GM19452 (cell line): ENCODE data around the gene LTC4S.

ENCODE experiments used
- ATAC-seq: cut with Tn5 transposase; IDR thresholded peaks from one replicate; pipeline ENCODE4 v1.9.1; 2021; ENCODE audit not compliant: unreplicated experiment

Gene LTC4S

DNA sequence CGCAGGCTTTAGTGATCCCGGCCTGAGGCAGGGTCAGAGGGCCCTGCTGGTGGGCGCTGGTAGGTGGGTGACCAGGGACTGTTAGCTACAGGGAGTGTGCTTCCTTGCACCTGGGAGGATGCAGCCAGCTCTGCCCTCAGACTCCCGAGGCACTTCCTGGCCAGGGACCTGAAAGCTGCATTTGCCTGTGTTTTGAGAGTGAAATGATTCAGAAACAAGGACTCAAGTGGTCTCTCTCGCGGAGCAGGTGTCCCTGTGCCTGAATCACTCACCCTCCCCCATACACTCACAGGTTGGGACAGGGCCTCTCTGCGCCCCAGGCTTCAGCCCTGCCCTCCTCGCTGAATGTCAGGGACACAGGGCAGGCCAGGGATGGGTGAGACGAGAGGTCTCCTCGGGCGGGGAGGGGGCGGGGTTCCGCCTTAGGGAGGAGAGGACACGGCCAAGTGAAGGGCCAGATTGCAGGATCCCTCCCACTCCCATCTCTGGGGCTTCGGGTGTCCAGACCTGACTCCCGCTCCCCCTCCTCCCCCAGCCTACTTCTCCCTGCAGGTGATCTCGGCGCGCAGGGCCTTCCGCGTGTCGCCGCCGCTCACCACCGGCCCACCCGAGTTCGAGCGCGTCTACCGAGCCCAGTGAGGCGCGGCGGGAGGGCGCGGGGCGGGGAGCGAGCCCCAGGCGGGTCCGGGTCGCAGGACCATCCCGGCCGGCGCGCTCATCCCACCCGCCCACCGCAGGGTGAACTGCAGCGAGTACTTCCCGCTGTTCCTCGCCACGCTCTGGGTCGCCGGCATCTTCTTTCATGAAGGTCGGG is 1.5 kb downstream of the LTC4S start:
- ATAC-seq = peak; percentile 3

DNA sequence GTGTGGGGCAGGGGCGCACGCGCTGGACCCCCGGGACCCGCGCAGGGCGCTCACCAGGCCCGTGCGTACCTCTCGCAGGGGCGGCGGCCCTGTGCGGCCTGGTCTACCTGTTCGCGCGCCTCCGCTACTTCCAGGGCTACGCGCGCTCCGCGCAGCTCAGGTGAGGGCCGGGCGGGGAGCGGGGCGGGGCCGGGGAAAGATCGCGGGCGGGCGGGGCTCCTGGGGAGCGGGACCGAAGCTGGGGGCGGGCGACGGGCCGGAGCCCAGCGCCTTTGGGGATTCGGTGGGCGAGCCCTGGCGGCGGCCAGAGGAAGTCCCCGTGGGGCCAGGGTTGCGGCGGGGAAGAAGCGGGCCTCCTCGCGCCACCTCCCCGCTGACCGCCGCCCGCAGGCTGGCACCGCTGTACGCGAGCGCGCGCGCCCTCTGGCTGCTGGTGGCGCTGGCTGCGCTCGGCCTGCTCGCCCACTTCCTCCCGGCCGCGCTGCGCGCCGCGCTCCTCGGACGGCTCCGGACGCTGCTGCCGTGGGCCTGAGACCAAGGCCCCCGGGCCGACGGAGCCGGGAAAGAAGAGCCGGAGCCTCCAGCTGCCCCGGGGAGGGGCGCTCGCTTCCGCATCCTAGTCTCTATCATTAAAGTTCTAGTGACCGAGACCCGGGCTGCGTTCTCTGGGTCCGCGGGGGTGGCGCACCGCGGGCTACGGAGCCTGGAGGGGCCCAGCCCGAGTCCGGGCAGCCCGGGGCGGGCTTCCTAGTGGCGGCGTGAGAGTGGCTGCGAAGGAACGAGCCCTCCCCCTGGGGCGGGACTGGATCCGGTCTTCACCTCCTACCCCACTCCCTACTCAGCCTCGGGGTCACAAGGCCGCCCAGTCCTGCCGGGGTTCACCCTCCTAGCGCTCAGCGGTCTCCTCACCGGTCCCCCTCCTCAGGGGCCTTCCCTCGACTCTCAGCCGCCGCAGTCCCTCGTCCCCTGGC is 2.4 kb downstream of the LTC4S start:
- ATAC-seq = peak; percentile 80

DNA sequence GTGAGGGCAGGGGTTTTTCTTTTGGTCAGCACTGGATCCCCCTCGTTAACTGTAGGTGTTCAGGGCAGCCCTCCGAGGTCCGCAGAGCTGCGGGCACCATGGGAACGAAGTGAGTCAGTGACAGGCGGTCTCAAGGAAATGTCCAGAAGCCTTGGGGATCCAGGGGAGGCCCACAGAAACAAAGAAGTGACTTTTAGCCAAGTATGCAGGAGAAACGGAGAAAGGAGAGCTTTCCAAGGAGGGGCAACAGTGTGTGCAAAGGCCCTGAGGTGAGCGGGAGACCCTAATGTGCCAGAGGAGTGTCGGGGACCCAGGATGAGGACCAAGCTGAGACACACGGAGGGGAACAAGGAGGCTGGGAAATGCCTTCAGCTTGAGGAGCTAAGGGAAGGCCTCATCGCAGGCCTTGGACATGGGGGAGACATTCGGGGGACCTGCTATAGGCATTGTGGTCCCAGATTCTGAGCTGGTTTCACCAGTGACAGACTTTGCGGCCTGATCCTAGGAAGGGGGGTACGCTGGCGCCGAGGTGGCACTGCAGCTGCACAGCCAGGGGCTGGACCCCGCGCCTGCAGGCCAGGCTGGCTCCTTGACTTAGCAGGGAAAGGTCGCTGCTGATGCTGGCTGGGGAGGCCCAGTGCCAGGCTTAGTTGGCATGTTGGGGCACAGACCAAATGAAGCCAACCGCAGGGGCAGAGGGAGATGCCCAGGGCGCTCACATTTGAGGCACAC is 3.3 kb downstream of the LTC4S start:
- no peak for ATAC-seq

DNA sequence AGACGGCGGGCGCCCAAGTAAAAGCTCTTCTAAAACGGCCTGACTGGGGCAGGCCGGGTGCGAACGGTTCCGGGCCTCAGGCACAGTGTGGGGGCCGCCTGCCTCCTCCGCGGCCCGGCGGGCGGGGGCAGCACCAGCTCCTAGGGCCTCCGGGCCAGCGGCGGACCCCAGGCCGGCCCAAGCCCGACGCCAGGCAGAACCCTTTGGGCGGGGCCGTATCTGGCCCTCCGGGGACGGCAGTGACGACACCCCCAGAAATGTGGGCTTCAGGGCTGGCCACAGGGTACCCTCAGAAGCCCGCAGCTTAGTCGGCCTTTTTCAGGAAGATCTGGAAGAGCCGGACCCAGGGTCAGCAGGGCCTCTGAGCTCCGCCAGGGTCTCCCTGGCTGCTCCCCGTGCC is 4.0 kb downstream of the LTC4S start:
- no peak for ATAC-seq

DNA sequence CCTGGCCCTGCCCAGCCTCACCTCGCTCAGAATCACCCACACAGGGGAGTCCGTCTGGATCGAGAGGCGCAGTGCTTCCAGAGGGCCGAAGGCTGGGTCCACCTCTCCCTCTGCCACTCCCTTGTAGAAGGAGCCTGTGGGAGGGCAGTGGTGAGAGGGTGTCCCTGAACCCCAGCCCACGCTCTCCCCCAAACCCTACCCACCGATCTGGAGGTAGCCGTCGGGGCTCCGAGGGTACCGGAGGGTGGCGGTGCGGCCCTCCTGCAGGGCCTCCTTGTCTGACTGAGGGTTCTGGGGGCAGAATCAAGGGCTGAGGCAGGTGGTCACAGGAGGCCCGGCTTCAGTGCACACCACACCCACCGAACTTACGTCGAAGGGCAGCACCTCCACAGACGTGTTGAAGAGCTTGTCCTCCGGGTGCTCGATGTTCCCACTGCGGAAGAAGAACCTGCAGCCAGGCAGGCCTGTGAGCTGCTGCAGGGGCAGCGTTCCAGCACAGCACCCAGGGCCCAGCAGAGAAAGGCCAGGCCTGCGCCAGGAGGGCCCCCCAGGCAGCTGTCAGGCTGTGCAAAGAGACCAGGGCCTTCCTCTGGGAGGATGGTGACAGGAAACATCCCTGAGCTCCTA is 4.5 kb downstream of the LTC4S start:
- ATAC-seq = no peak

DNA sequence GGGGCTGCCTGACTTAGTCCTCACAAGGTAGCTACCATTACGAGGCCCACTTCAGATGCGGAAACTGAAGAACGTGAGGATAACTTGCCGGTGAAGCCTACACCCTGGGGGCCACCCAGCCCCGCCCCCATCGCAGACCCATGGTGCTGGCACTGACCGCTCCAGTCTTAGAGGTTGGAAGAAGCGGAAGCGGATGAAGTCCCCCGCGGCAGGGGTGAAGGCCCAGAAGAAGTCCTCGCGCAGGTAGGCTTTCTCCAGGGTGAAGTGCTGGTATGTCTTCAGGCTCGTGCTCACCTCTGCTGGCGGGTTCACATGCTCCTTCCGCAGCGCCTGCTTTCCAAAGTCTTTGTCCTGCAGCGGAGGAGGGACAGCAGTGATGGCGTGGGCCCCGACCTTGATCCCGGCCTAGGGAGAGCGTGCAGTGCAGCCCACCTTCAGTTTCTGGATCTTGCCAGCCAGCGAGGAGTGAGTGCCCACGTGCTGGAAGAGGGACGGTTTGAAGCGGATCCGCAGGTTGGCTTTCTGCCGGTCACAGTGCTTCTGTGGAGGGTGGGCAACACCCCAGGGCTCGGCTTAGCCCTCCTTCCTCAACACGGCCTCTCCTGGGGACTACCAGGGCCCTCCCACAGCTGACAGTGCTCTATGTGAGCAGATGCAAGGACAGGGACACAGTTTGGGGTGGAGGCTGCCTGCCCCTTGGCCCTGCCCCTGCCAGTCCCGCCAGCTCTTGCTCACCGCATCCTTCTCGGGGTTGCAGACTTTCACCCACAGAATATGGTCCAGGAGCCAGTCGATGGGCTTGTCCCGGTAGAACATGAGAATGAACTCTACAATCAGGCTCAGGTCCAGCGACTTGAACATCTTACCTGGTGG is 5.2 kb downstream of the LTC4S start:
- no peak for ATAC-seq

DNA sequence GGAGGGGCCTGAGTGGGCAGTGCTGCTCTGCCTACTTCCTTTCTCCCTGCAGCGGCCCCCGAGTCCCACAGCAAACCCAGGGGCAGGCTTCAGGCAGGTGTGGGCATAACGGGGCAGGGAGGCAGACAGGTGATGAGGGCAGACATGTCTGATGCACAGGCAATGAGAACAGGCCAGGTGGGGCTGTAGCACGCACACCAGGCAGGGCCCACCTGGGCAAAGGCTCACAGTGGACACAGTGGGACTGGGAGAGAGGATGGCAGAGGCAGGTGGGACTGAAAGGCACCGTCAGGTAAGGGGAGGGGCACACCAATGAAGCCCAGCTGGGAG is 5.8 kb downstream of the LTC4S start:
- ATAC-seq = no peak

DNA sequence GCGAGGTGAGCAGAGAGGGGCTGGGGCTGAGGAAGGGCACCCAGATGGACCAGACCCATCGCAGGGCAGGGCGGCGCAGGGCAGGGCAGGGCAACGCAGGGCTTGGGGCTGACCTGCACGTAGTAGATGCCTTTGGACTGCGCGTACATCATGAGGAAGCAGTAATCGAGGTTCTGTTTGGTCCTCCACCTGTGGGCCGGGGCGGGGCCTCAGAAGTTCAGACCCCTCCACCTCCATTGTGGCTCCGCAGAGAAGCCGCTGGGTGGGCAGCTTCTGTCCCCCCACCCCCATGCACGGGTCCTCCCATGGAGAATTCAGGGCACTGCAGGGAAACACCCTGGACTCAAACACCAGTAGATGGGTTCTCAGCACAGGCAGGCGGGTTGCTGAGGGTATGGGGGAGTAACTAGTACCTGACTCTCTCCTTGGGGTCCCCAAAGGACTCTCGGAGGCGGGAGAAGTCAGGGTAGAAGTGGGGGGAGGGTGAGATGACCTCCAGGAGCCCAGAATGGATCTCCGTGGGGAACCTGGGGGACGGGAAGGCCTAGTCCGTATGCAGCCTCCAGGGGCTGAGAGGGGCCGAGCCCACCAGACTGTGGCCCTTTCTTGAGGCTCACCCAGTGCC is 6.4 kb downstream of the LTC4S start:
- no peak for ATAC-seq

DNA sequence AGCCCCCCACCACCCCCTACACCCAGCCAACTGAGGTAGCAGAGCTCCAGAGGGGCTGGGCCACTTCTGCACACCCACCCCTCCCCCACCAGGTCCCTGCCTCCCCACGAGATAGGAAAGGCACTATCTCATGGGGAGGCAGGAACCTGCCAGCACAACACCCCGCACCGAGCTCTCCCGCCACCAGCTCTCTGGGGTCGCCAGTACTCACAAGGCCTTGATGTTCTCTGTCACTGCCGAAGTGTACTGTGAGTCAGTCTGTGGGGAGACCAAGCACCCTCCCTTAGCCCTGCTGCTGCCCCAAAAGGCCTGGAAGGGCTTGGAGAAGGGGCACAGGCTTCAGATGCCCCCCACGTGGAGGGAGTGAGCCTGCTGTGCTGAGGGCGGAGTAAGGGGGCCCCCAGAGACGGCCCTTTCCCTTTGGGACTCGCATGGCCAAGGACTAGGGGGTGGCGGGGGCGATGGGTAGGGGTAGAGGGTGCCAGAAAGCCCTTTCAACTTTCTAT is 7.0 kb downstream of the LTC4S start:
- no peak for ATAC-seq

DNA sequence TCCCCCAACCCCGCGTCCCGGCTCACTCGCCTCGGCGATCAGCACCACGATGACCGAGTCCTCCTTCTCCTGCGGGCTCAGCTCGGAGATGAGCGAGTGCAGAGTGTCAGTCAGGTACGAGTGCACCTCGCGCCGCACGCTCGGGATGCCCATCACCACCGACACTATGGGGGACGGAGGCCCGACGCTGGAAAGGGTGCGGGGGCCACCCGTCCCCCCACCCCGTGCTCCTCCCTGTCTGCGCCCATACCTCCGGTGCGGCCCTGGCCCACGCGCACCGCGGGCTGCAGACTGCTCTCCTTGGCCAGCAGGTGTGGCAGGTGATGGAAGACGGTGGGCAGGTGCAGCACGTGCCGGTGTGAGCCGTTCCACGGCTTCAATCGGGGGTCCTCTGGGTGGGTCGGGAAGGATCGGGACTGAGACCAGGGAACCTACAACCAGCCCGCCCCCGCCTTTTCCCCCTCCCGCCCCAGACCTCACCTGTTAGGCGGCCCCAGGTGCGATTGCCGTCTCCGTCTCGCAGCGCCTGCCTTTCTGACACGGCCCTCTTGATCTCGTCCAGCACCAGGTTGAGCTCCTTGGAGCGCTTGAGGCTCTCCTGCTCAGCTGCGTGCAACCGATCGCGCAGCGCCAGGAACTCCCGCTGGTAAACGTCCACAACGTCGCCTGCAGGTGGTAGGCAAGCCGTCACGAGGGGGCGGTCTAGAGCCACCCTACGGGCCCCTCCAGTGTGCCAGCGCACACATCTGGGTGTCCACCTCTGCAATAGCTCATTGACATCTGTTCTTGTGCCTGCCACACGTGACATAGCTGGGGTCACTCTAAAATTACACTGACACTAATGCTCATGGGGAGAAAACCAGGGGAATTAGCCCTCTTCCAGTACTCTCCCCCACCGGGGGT is 7.8 kb downstream of the LTC4S start:
- peak; percentile 35 for ATAC-seq

DNA sequence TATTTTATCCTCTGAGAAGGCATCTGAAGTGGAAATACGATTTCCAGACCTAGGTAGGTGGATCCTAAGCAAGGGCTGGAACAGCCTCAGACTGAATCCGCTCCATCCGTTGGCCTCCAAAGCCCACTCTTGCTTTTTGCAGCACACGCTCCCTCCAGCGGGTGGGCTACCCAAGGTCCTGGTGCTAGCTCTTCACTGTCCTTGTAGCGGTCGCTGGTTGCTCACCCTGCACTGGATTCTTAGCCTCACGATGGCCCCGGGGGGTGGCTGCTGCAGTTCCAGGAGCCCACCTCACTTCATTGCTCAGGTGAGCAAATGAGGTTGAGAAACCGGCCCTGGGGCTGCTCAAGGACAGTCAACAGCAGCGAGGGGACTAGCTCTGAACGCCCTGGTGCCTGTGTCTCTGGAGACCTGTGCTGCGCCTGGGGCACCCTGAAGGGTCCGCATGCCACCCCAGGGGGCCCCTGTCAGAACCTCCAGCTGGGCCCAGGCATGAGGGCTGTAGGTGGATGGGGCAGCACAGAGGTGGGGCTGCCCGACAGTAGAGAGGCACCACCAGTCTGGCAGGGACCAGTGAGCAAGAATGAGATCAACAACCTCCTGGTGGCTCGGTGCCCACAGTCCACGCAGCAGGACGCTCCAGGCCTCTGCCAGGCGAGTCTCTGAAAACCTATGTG is 8.6 kb downstream of the LTC4S start:
- no peak for ATAC-seq

DNA sequence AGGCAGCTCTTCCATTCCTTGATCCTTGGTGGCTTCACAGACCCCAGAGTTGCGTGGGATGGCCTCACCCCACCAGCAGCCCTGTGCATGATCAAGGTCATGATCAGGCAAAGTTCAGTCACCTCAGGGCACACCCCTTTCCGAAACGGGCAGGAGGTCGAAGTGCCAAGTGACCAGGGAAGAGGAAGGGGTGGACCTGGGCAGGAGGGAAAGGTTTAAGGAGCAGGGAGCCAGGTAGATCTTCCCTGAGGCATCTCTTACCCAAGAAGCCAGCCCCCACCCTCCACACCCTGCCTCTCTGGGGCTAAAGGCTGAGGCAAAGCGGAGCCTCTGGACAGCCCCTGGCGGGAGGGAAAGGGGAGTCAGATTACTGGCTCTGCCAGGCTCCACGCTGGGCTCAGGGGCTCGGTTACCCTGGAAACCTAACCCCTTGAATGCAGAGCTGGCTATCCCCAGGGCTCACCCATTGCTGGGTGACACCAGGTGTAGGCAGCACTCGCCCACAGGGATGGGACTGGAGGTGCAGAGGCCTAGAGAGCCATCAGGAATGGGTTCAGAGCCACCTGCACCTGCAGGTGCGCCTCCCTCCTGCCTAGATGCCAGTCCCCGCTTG is 9.3 kb downstream of the LTC4S start:
- ATAC-seq = no peak

DNA sequence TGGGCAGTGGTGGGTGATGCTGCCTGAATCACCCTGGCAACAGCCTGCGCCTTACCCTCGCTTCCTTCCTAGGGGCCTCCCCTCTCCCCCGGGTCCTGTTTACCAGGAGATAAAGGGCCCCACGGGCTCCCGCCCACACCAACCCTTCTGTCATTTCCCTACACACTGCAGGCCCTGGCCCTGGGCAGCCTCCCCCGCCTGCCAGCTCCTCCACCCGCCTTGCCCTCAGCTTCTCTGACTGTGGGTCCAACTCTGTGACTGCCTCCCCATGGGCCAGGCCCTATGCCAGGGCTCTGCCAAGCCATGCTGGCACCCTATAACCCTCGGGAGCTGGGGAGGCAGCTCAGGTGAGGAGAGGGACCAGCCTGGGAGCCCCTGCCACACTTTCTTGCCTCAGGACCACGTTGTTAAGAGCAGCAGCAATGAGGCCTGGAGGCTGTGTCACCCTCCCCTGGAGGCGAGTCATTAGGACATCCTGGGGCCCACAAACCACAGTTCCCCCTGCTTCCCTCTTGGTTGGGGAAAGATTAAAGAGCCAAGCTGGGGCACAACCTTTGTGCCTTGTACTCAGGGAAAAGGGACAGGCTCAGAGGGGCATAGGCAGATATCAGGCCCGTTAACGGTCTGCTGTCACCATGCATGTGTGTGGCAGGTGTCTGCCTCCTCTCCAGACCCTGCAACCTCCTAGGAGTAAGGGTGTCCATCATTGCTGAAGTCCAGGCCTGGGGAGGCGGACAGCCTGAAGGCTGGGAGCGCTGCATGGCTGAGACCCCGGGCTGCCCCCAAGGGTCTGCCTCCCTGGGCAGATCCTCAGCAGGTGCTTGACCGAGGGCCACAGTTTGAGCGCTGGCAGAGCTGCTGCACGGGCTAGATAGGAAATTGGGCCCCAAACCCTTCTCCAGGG is 10.1 kb downstream of the LTC4S start:
- ATAC-seq = no peak

DNA sequence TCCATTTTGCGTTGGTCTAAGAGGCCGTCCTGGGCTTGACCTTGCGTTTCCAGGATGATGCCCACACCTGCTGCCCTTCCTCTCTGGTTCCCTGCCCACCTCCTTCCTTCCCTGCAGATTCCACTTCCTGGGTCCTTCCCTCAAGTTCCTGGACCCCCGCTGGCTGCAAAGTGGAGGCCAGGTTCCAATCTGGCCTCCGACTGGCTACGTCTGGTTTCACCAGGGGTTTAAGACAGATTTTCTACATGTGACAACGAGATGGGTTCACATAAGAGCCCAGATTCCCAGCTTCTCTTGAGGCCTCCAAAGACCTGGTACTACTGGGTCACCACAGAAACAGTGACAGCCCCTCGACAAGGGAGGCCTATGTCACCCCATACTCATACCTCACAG is 10.8 kb downstream of the LTC4S start:
- no peak for ATAC-seq

DNA sequence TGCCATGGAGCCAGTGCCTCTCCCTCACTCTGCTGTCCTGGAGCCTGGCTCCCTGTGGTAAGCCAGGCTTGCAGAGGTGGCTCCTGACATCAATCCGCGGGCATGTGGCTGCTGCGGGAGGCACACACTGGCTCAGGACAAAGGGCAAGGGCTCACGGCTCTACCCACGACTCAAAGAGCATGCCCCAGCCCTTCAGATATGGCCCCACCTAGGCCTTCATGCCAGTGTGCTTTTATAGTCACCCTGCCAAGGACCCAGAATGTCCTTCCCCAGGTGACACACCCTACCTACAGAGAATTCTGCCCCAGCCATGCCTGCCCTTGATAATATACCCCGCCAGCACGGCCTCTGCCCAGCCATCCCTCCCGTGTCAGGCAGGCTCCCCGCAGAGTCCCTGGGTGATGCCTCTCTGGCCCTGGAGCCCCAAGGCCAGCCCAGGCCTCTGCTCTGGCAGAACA is 11.3 kb downstream of the LTC4S start:
- ATAC-seq = no peak

DNA sequence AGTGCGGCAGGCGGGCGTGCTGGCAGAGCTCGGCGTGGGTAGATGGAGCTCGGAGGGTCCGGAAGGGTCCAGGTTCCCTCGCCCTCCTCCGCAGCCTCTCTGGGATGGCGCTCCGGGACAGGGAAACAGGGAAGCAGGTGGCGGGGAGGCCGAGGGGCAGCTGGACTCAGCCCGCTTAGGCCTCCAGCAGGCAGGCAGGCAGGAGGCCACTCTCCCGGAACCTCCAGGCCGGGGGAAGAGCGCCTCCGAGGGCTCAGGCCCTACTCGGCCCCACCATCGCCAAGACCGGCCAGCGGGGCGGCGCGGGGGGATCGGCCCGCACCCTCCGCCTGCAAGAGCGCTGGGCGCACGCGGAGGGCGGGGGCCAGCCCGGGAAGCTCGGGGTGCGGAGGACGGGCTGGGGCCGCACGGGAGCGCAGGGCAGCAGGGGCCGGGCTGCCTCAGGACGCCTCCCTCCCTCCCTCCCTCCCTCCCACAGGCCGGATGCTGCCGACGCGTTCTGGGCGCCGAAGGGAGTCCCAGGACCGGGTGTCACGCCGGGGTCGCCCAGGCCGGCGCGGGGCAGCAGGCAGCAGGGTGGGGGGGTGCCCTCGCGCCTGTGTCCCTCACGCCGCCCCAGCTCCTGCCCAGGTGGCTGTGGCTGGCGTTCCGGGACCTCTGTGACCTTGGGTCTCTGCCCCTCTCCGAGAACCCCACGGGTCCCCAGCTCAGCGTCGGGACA is 11.9 kb downstream of the LTC4S start:
- ATAC-seq = no peak
